K562 (cell line): ENCODE data around the gene RPL7A. TPM values are rescaled to one million over a fixed set of nuclear protein-coding genes. Genes with fewer than 3 reads are reported as not detected.

Experiments
- BRF1 ChIP-seq: IDR thresholded peaks from 3 replicates; pipeline ENCODE4 v1.6.1; 2011; ENCODE audit warnings: borderline replicate concordance, mild to moderate bottlenecking; ENCODE audit not compliant: insufficient read length; ENCODE audit errors: extremely low read depth
- CBFA2T2 ChIP-seq: fragments of 450-650 bp; conservative IDR thresholded peaks from 2 replicates; pipeline ENCODE4 v1.6.1; 2017; ENCODE audit warnings: mild to moderate bottlenecking
- CBX3 ChIP-seq, 2 experiments: IDR thresholded peaks; 1 replicate in 1 of 2; 2 replicates in 1 of 2; pipeline ENCODE4 v1.6.1; 2012; ENCODE audit warnings: inconsistent platforms in 2 of 2, low read length in 2 of 2, borderline replicate concordance in 1 of 2, control low read depth in 1 of 2
- HMG20B ChIP-seq: fragments of 250-450 bp; sonication (Bioruptor Pico); IDR thresholded peaks from 2 replicates; pipeline ENCODE4 v1.5.0; 2021; ENCODE audit warnings: mild to moderate bottlenecking
- HNRNPK ChIP-seq: fragments of 200-400 bp; formaldehyde crosslinking; IDR thresholded peaks from one replicate; pipeline ENCODE4 v1.6.1; 2018; ENCODE audit warnings: mild to moderate bottlenecking, low read depth, low read length; ENCODE audit not compliant: poor library complexity, severe bottlenecking
- IRF2 ChIP-seq: sonication (generic); formaldehyde crosslinking; IDR thresholded peaks from 2 replicates; pipeline ENCODE4 v1.8.1; 2022; ENCODE audit warnings: mild to moderate bottlenecking, missing genetic modification reagents
- JUND ChIP-seq, 2 experiments: IDR thresholded peaks; 2 replicates in 1 of 2; 3 replicates in 1 of 2; pipeline ENCODE4 v1.6.1; 2011; ENCODE audit warnings: borderline replicate concordance in 2 of 2, low read depth in 2 of 2, low read length in 2 of 2, improper control_type of control experiment in 1 of 2, missing biosample characterization in 1 of 2, missing genetic modification characterization in 1 of 2, missing genetic modification reagents in 1 of 2
- MAFF ChIP-seq: IDR thresholded peaks from 2 replicates; pipeline ENCODE4 v1.6.1; 2012; ENCODE audit warnings: low read length, improper control_type of control experiment
- MCM2 ChIP-seq: fragments of 450-650 bp; IDR thresholded peaks from 2 replicates; pipeline ENCODE4 v1.6.1; 2017; ENCODE audit warnings: low read depth, mild to moderate bottlenecking
- MCM5 ChIP-seq: fragments of 450-650 bp; IDR thresholded peaks from 2 replicates; pipeline ENCODE4 v1.6.1; 2016; ENCODE audit warnings: low read depth
- NFE2L1 ChIP-seq: fragments of 450-650 bp; IDR thresholded peaks from 2 replicates; pipeline ENCODE4 v1.6.1; 2016; ENCODE audit warnings: missing genetic modification characterization, low read depth, mild to moderate bottlenecking, missing compliant biosample characterization, moderate library complexity, borderline replicate concordance
- POLR2AphosphoS5 ChIP-seq: IDR thresholded peaks from 2 replicates; pipeline ENCODE4 v1.6.1; 2011; ENCODE audit warnings: mild to moderate bottlenecking, low read depth, low read length, moderate library complexity; ENCODE audit not compliant: control insufficient read depth, insufficient read depth
- RBM22 ChIP-seq: fragments of 200-400 bp; formaldehyde crosslinking; IDR thresholded peaks from 2 replicates; pipeline ENCODE4 v1.6.1; 2018; ENCODE audit warnings: low read length, low read depth; ENCODE audit not compliant: poor library complexity, severe bottlenecking
- SNIP1 ChIP-seq: fragments of 450-650 bp; IDR thresholded peaks from 2 replicates; pipeline ENCODE4 v1.7.1; 2017; ENCODE audit warnings: low read depth, mild to moderate bottlenecking
- SOX6 ChIP-seq: fragments of 450-650 bp; IDR thresholded peaks from 2 replicates; pipeline ENCODE4 v1.6.1; 2014; ENCODE audit warnings: mild to moderate bottlenecking
- TARDBP ChIP-seq: fragments of 450-650 bp; IDR thresholded peaks from 2 replicates; pipeline ENCODE4 v1.6.1; 2016
- ZNF124 ChIP-seq: sonication (generic); formaldehyde crosslinking; IDR thresholded peaks from 2 replicates; pipeline ENCODE4 v1.8.1; 2022; ENCODE audit warnings: missing genetic modification reagents
- ZNF76 ChIP-seq: fragments of 250-450 bp; sonication (Bioruptor Pico); IDR thresholded peaks from 2 replicates; pipeline ENCODE4 v1.4.0; 2020; ENCODE audit warnings: mild to moderate bottlenecking, moderate library complexity, borderline replicate concordance
- ZNF780A ChIP-seq: fragments of 250-450 bp; sonication (Bioruptor Pico); IDR thresholded peaks from 2 replicates; pipeline ENCODE4 v1.5.0; 2021; ENCODE audit warnings: mild to moderate bottlenecking
- ZSCAN32 ChIP-seq: fragments of 450-650 bp; formaldehyde crosslinking; IDR thresholded peaks from 2 replicates; pipeline ENCODE4 v1.4.0; 2020; ENCODE audit warnings: mild to moderate bottlenecking, moderate library complexity
- polyA plus RNA-seq, 8 experiments: library from polyadenylated mRNA; depleted of rRNA in 4 of 8; stranded (reverse) in 5 of 8; unstranded in 3 of 8; fragments of >200 nt; fragmentation: Nextera tagmentation in 2 of 8; fragmentation: Illumina TruSeq in 1 of 8; extraction: Ambion mirVana in 2 of 8; extraction: Trizol in 1 of 8; gene quantifications; 2 replicates each; pipeline versions ENCODE4 v1.2.1 to v1.2.3, GENCODE V29; 2011 to 2014; ENCODE audit warnings: inconsistent platforms in 1 of 8, missing spikeins in 1 of 8
- total RNA-seq, 7 experiments: library from RNA; depleted of rRNA in 6 of 7; stranded (reverse); fragments of >200 nt in 6 of 7; fragmentation: Illumina TruSeq in 2 of 7; extraction: Trizol in 2 of 7; gene quantifications; 2 replicates each; pipeline versions ENCODE4 v1.2.1 to v1.2.3, GENCODE V29; 2011 to 2021; ENCODE audit warnings: low replicate concordance in 1 of 7
- TF ChIP-seq, protein P1 (sequence below): sonication (generic); formaldehyde crosslinking; IDR thresholded peaks from 2 replicates; pipeline ENCODE4 v1.8.0; 2022; ENCODE audit warnings: mild to moderate bottlenecking, missing genetic modification reagents
- TF ChIP-seq, protein P2 (sequence below): sonication (generic); formaldehyde crosslinking; IDR thresholded peaks from 2 replicates; pipeline ENCODE4 v1.8.0; 2022; ENCODE audit warnings: mild to moderate bottlenecking, missing genetic modification reagents
- TF ChIP-seq, protein P3 (sequence below): sonication (generic); formaldehyde crosslinking; IDR thresholded peaks from 2 replicates; pipeline ENCODE4 v1.8.1; 2023; ENCODE audit warnings: mild to moderate bottlenecking, missing genetic modification reagents, moderate library complexity
- TF ChIP-seq, protein P4 (sequence below): fragments of 450-650 bp; IDR thresholded peaks from 2 replicates; pipeline ENCODE4 v1.6.1; 2014; ENCODE audit warnings: low read depth, mild to moderate bottlenecking, moderate library complexity, borderline replicate concordance

Gene RPL7A
- total and polyA plus RNA-seq, 9 of the 15 experiments (the other 6 are each of a cell fraction or from before 2014, with no cell fraction given) = 1,935 to 3,760 (median 2,652) TPM

DNA sequence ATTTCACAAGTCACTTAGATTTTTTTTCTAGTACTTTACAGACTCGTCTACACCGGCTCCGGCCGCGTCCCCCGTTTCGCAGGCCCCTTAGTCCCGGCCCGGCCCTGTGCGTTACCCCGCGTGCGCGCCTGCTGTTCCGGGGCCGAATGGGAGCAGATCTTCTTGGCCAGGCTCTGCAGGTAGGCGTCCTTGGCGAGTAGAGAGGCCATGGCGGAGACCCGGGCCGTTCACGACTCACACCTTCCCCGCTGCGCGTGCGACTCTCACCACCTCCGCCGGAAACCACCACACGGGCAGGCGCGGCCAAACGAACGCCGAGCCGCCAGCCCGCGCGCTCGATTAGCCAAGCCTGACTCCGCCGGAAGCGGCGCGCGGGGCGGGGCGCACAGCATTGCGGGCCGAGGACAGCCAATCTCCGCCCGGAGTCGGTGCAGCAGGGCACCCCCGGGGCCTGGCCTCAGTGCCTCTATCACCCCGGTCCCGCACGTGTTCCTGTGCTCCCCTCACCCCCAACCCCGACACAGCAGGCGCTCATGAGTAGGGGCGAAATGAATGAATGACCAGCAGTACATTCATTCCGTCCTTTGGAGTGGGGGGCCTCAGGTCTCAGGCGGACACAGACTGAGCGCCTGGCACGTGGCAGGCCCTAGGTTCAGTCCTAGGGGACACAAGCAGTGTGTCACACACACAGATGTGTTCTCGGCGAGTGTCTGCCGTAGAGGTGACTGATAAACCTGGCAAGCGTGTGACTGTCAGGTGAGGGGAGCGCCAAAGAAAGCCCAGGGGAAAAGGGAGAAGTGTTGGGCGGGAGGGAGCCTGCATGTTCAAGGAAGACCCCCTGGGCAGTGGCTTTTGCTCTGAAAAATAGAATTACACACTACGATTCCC, 11.8 kb upstream of the RPL7A start, which contains the start of gene SURF6 (continued):
- no peak for TF ChIP-seq BRF1
- TF ChIP-seq NFE2L1 (tag) = no peak
- TF ChIP-seq, protein P1, sequence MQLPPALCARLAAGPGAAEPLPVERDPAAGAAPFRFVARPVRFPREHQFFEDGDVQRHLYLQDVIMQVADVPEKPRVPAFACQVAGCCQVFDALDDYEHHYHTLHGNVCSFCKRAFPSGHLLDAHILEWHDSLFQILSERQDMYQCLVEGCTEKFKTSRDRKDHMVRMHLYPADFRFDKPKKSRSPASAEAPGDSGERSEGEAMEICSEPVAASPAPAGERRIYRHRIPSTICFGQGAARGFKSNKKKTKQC (CRISPR knock-in tag) = no peak; the same call in 1 of the 2 replicates
- no peak for TF ChIP-seq MCM2
- peak; percentile 86 for TF ChIP-seq RBM22
- TF ChIP-seq IRF2 (CRISPR knock-in tag) = no peak
- TF ChIP-seq, protein P2, sequence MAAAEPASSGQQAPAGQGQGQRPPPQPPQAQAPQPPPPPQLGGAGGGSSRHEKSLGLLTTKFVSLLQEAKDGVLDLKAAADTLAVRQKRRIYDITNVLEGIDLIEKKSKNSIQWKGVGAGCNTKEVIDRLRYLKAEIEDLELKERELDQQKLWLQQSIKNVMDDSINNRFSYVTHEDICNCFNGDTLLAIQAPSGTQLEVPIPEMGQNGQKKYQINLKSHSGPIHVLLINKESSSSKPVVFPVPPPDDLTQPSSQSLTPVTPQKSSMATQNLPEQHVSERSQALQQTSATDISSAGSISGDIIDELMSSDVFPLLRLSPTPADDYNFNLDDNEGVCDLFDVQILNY (CRISPR knock-in tag) = no peak
- TF ChIP-seq MCM5 = no peak
- peak; percentile 53; the same call in 1 of the 2 replicates for TF ChIP-seq SOX6
- TF ChIP-seq TARDBP = no peak
- TF ChIP-seq JUND (IDR thresholded peaks at IDR 0.05; ENCODE audit: borderline replicate concordance, low read depth, low read length) = peak; percentile 68; the same call in 1 of the 2 replicates
- no peak; the same call in 2 of the 3 replicates for TF ChIP-seq JUND (tag; IDR thresholded peaks at IDR 0.05; ENCODE audit: borderline replicate concordance, low read depth, low read length)
- 0 out of 2 replicates have a peak, but pooled peaks have one; percentile 34 for TF ChIP-seq ZSCAN32
- TF ChIP-seq CBFA2T2 = 0 out of 2 replicates have a peak, but pooled peaks have one; percentile 11
- TF ChIP-seq ZNF780A (CRISPR knock-in tag) = no peak
- peak; percentile 73 for TF ChIP-seq POLR2AphosphoS5
- TF ChIP-seq, protein P3, sequence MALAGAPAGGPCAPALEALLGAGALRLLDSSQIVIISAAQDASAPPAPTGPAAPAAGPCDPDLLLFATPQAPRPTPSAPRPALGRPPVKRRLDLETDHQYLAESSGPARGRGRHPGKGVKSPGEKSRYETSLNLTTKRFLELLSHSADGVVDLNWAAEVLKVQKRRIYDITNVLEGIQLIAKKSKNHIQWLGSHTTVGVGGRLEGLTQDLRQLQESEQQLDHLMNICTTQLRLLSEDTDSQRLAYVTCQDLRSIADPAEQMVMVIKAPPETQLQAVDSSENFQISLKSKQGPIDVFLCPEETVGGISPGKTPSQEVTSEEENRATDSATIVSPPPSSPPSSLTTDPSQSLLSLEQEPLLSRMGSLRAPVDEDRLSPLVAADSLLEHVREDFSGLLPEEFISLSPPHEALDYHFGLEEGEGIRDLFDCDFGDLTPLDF = peak; percentile 89
- no peak for TF ChIP-seq MAFF
- peak in 1 of 2 experiments; percentile 83; a peak in 1 of 3 replicates for TF ChIP-seq CBX3 (IDR thresholded peaks at IDR 0.05; ENCODE audit: borderline replicate concordance in 1 of 2, low read length in 2 of 2)
- no peak for TF ChIP-seq HMG20B (CRISPR knock-in tag)
- TF ChIP-seq HNRNPK = peak; percentile 34
- no peak for TF ChIP-seq SNIP1
- no peak for TF ChIP-seq ZNF124 (CRISPR knock-in tag)
- TF ChIP-seq, protein P4, sequence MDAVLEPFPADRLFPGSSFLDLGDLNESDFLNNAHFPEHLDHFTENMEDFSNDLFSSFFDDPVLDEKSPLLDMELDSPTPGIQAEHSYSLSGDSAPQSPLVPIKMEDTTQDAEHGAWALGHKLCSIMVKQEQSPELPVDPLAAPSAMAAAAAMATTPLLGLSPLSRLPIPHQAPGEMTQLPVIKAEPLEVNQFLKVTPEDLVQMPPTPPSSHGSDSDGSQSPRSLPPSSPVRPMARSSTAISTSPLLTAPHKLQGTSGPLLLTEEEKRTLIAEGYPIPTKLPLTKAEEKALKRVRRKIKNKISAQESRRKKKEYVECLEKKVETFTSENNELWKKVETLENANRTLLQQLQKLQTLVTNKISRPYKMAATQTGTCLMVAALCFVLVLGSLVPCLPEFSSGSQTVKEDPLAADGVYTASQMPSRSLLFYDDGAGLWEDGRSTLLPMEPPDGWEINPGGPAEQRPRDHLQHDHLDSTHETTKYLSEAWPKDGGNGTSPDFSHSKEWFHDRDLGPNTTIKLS = peak; percentile 47; the same call in 1 of the 2 replicates
- no peak for TF ChIP-seq ZNF76
